GM19372 (cell line): ENCODE measurements around the gene ITLN2.
"Not testable (repeated sequence)": the region's sequence is repeated elsewhere in the genome, so short reads cannot be mapped to it uniquely, and the experiment has no call there.

Source experiments
- ATAC-seq: cut with Tn5 transposase; IDR thresholded peaks from one replicate; pipeline ENCODE4 v1.9.1; 2021; ENCODE audit warnings: mild to moderate bottlenecking, low read depth, moderate library complexity; ENCODE audit not compliant: unreplicated experiment

The ITLN2 gene

DNA sequence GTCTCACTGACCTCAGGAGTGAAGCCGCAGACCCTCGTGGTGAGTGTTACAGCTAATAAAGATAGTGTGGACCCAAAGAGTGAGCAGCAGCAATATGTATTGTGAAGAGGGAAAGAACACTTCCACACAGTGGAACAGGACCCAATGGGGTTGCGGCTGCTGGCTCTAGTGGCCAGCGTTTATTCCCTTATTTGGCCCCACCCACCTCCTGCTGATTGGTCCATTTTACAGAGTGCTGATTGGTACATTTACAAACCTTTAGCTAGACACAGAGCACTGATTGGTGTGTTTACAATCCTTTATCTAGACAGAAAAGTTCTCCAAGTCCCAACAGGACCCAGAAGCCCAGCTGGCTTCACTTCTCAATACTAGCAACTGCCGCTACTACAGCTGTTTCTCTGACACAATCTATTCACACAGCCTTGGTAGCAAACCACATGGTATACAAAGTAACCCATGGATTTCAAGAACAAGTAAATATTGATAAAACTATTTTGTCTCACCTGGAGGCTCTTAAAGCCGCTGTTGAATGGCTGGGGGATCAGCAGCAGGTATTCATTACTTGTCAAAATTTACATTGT, 44.3 kb downstream of the ITLN2 start:
- ATAC-seq = no peak

DNA sequence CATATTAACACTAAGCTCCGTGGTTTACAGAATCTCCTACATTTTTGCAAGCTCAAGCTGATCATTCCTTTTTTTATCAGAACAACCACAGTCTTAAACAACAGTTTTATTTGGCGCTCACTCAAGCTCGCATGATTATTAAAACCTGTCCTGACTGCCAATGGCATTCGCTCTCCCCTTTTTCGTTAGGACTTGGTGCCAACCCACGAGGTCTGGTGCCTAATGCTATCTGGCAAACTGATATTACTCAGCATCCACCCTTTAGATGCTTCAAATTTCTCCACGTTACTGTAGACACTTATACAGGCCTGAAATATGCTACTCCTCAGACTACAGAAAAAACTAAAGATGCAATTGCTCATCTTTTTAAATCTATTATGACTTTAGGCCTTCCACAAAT, 46.6 kb downstream of the ITLN2 start:
- ATAC-seq = no peak

DNA sequence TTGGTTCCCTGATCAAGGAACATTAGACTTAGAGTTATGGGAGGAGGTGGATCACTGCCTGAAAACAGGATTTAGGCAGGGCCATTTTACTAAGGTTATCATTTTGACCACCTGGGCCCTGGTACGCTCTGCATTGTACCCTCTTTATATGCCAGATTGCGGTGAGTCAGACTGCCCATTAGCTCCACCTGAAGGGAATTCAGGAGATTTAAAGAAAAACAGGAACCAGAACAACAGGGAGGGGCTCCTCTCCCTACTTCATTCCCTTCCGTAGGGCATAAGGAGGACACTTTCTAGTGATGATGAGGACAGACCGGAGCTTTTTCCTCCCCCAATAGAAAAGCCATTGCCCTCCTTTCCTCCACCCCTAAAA, 49.0 kb downstream of the ITLN2 start:
- ATAC-seq = no peak

DNA sequence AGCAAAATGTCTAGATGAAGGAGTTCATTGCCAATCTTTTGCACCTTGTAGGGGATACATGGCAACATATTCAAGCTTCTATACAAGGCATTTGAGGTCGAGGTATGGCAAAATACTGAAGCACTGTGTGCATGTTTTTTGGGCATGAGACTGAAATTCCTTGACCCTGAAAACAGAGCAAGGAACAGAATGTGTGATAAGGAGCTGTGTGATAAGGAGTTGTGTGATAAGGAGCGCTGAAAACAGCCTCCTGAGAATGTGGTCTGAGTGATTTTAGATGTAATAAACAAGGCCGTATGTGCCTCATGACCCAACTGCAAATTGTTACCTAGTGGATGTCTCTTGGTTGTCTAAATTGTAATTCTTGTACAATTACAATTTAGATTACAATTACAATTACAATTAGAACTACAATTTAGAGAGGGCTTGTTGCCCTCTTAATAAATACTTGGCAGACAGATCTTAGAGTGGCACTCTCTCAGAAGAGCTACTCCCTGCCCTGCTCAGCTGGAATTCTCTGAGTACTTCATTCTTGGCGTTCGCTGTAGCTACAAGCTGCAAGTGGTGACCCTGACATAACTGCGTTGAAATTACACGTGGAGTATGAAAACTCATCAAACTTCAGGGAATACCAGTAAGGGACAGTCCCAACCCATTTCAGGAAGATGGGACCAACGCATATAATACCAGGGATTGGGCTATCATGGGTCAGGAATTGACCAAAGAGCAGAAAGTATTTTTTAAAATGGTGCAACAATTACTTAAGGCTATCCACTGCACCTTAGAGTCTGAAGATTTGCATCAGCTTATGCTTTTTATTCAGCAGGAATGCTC, 49.6 kb downstream of the ITLN2 start:
- no peak for ATAC-seq

DNA sequence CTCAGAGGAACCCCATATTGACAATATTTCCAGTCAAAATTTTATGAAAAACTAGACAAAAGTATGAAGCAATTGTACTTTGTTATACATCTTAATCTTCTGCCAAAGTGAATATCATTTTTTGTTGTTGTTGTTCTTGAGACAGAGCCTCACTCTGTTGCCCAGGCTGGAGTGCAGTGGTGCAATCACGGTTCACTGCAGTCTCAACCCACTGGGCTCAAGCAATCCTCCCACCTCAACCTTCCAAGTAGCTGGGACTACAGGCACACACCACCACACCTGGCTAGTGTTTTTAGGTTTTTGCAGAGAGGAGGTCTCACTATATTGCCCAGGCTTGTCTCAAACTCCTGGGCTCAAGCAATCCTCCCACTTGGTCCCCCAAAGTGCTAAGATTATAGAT, 52.4 kb downstream of the ITLN2 start:
- not testable (repeated sequence) for ATAC-seq

DNA sequence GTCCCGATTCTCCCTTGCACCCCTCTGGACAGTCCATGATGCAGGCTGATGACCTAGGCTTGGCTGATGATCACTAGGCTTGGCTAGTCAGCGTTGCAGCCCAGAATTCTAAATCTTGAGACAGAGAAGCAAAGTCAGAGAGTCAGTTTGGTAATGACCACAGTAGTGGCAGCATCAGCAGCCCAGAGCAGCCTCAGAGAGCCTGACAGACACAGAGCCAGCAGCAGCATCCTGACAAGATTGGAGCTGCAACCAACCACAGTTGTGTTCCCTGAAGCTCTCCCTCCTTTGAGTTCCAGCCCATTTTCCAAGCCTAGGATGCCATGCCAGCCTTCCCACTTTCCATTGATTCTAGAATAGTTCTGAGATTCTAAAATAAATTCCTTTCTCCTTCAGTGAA, 52.8 kb downstream of the ITLN2 start:
- ATAC-seq = no peak

DNA sequence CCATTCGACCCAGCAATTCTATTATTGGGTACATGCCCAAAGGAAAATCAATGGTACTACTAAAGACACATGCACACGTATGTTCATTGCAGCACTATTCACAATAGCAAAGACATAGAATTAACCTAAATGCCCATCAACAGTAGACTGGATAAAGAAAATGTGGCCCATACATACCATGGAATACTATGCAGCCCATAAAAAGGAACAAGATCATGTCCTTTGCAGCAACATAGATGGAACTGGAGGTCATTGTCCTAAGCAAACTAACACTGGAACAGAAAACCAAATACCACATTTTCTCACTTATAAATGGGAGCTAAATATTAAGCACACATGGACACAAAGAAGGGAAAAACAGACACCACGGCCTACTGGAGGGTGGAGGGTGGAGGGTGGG, 53.9 kb downstream of the ITLN2 start:
- ATAC-seq = not testable (repeated sequence)
